PC-9 (cell line): ENCODE measurements around the gene CTNNA3. TPM values are rescaled to one million over a fixed set of nuclear protein-coding genes. Genes with fewer than 3 reads are reported as not detected.

Experiments
- BruUV-seq: library from RNA; stranded (reverse); fragments of 400-500 nt; replicated peaks from 2 replicates; lab custom pipeline; 2021; lab: Mats Ljungman, UMichigan
- CTCF ChIA-PET: fragments of 300-600 bp; sonication (Branson Sonifier 250); formaldehyde crosslinking; loops from one replicate; lab custom pipeline; 2022; ENCODE audit warnings: antibody characterized with exemption; lab: Charles Lee
- POLR2A ChIA-PET: fragments of 300-600 bp; sonication (Branson Sonifier 250); formaldehyde crosslinking; loops from one replicate; lab custom pipeline; 2022; ENCODE audit warnings: antibody characterized with exemption; ENCODE audit not compliant: unreplicated experiment; lab: Charles Lee
- DNase-seq, 2 experiments: peaks; one replicate each; pipeline versions ENCODE4 v3.0.0 to v3.0.0-alpha.2; 2015 to 2022; ENCODE audit warnings: mixed read lengths in 1 of 2
- H2AFZ ChIP-seq: fragments of 200-600 bp; sonication (generic); 2 replicates; pipeline ENCODE4 v1.8.1; 2017; ENCODE audit warnings: antibody characterized with exemption
- H3F3A ChIP-seq: fragments of 200-600 bp; sonication (generic); 2 replicates; pipeline ENCODE4 v1.8.1; 2017; ENCODE audit warnings: antibody characterized with exemption, mild to moderate bottlenecking, low read depth; ENCODE audit not compliant: insufficient read depth
- H3K27ac ChIP-seq: fragments of 200-600 bp; sonication (generic); 2 replicates; pipeline ENCODE4 v1.6.1; 2016; ENCODE audit warnings: mixed run types
- H3K27me3 ChIP-seq: fragments of 200-600 bp; sonication (generic); 2 replicates; pipeline ENCODE4 v1.6.1; 2016; ENCODE audit warnings: low read depth, mixed run types; ENCODE audit not compliant: insufficient read depth
- H3K36me3 ChIP-seq: fragments of 200-600 bp; sonication (generic); 2 replicates; pipeline ENCODE4 v1.6.1; 2016; ENCODE audit warnings: low read depth, mixed run types
- H3K4me1 ChIP-seq: fragments of 200-600 bp; sonication (generic); replicated peaks from 2 replicates; pipeline ENCODE4 v1.6.1; 2016; ENCODE audit warnings: mixed run types; ENCODE audit not compliant: insufficient read depth
- H3K4me2 ChIP-seq: fragments of 200-600 bp; sonication (generic); 2 replicates; pipeline ENCODE4 v1.6.1; 2017; ENCODE audit warnings: mixed run types
- H3K4me3 ChIP-seq: fragments of 200-600 bp; sonication (generic); 2 replicates; pipeline ENCODE4 v1.6.1; 2016; ENCODE audit warnings: mixed run types
- H3K79me2 ChIP-seq: fragments of 200-600 bp; sonication (generic); 2 replicates; pipeline ENCODE4 v1.6.1; 2017; ENCODE audit warnings: low read depth, mixed run types
- H3K9me2 ChIP-seq: fragments of 200-600 bp; sonication (generic); 2 replicates; pipeline ENCODE4 v1.8.1; 2017; ENCODE audit warnings: mild to moderate bottlenecking; ENCODE audit not compliant: insufficient read depth
- H3K9me3 ChIP-seq: fragments of 200-600 bp; sonication (generic); 2 replicates; pipeline ENCODE4 v1.8.1; 2016; ENCODE audit warnings: low read depth; ENCODE audit not compliant: insufficient read depth
- H4K20me1 ChIP-seq: fragments of 200-600 bp; sonication (generic); 2 replicates; pipeline ENCODE4 v1.8.1; 2017; ENCODE audit not compliant: insufficient read depth
- CTCF ChIP-seq: fragments of 200-600 bp; sonication (generic); conservative IDR thresholded peaks from 2 replicates; pipeline ENCODE4 v1.6.1; 2017; ENCODE audit warnings: mixed run types, antibody characterized with exemption, mild to moderate bottlenecking, moderate library complexity
- EZH2 ChIP-seq: fragments of 200-600 bp; sonication (generic); IDR thresholded peaks from 2 replicates; pipeline ENCODE4 v1.8.0; 2017; ENCODE audit warnings: antibody characterized with exemption, low read depth
- intact Hi-C: fragments of 100-400 bp; cut with micrococcal nuclease; formaldehyde crosslinking; loops from one replicate; pipeline ENCODE4 v1.10.0; 2022; ENCODE audit not compliant: unreplicated experiment
- total RNA-seq: library from RNA; stranded (reverse); gene quantifications from 2 replicates; pipeline ENCODE4 v1.2.3, GENCODE V29; 2021

CTNNA3 gene
- total RNA-seq, 1 experiment from 2014 or later: not detected

- H3K9me2 ChIP-seq: no peaks in the 10 kb centered on the region
- BruUV-seq: no TSS peak
- intact Hi-C loops: no loop called here
- no peaks in the 10 kb centered on the region for H4K20me1 ChIP-seq
- no peak overlapping the region for H3K4me3 ChIP-seq
- no peak overlapping the region for H2AFZ ChIP-seq
- no peaks in the 10 kb centered on the region for H3K4me1 ChIP-seq
- H3F3A ChIP-seq: no peaks in the 10 kb centered on the region
- H3K36me3 ChIP-seq: no peaks in the 10 kb centered on the region
- no peaks in the 10 kb centered on the region for H3K27me3 ChIP-seq
- H3K79me2 ChIP-seq: no peaks in the 10 kb centered on the region
- no peak for DNase-seq
- H3K4me2 ChIP-seq: no peak overlapping the region
- POLR2A ChIA-PET: interaction anchor here (0.6 kb wide), 1 partner anchor 9 kb away, joined by 3 read pairs; no protein-coding TSS in a partner anchor
- no peak overlapping the region for H3K27ac ChIP-seq
- TF ChIP-seq CTCF (no peak), EZH2 (no peak)
- CTCF ChIA-PET: no interaction called here
- H3K9me3 ChIP-seq: no peaks in the 10 kb centered on the region
These were observed 1104.1 kb downstream of the CTNNA3 start for GRCh38 chr10:66591865-66592264.

- no peak overlapping the region for H3K27ac ChIP-seq
- no peak overlapping the region for H3K4me3 ChIP-seq
- no peak overlapping the region for H3K4me2 ChIP-seq
- ChIA-PET CTCF (no interaction called here), POLR2A (no interaction called here)
- no peaks in the 10 kb centered on the region; the same call in 1 of the 2 replicates for H3K9me2 ChIP-seq
- H3F3A ChIP-seq: no peaks in the 10 kb centered on the region
- no peaks in the 10 kb centered on the region for H3K4me1 ChIP-seq
- H3K79me2 ChIP-seq: no peaks in the 10 kb centered on the region
- no peaks in the 10 kb centered on the region; the same call in 1 of the 2 replicates for H4K20me1 ChIP-seq
- intact Hi-C loops: no loop called here
- TF ChIP-seq CTCF (no peak), EZH2 (no peak)
- H3K9me3 ChIP-seq: no peaks in the 10 kb centered on the region
- no peak overlapping the region for H2AFZ ChIP-seq
- H3K27me3 ChIP-seq: no peaks in the 10 kb centered on the region
- no peak for DNase-seq
- BruUV-seq: no TSS peak
- H3K36me3 ChIP-seq: no peaks in the 10 kb centered on the region
These were observed 1108.3 kb downstream of the CTNNA3 start for GRCh38 chr10:66587680-66588050.

GRCh38 chr10:66586897-66587679, 1108.9 kb downstream of the CTNNA3 start:
- Histone ChIP-seq H2AFZ (no peak overlapping the region), H3K4me1 (no peaks in the 10 kb centered on the region), H3K79me2 (no peaks in the 10 kb centered on the region), H4K20me1 (no peaks in the 10 kb centered on the region; the same call in 1 of the 2 replicates), H3K4me3 (no peak overlapping the region), H3K27me3 (no peaks in the 10 kb centered on the region), H3K36me3 (no peaks in the 10 kb centered on the region), H3K4me2 (no peak overlapping the region), H3K9me3 (no peaks in the 10 kb centered on the region), H3K9me2 (no peaks in the 10 kb centered on the region; the same call in 1 of the 2 replicates), H3F3A (no peaks in the 10 kb centered on the region), H3K27ac (no peak overlapping the region)
- no peak for TF ChIP-seq EZH2
- TF ChIP-seq CTCF: no peak
- DNase-seq: no peak
- BruUV-seq: no TSS peak
- ChIA-PET POLR2A (no interaction called here), CTCF (no interaction called here)
- intact Hi-C loops: no loop called here
